Measurements from ENCODE around the gene GNAI3. TPM values are rescaled to one million over a fixed set of nuclear protein-coding genes. Genes with fewer than 3 reads are reported as not detected.

Gene GNAI3
- total RNA-seq, 1 experiment from 2014 or later: 6.8 TPM

GRCh38 chr1:109570414-109570813 is 22.0 kb downstream of the GNAI3 start:
- peak; percentile 79 for ATAC-seq
- no peaks in the 10 kb centered on the region for H3K27me3 ChIP-seq (ENCODE audit: low read length)
- H4K20me1 ChIP-seq (ENCODE audit: low read length): peaks cover 7% of the 10 kb centered on the region; the same call in 1 of the 2 replicates
- peaks cover 23% of the 10 kb centered on the region for H3K4me1 ChIP-seq (ENCODE audit: insufficient read depth, low read length)
- H3K9me3 ChIP-seq (ENCODE audit: low read length): no peaks in the 10 kb centered on the region
- peak overlapping the region; percentile 59 for H3K4me2 ChIP-seq (ENCODE audit: low read length)
- H3K9ac ChIP-seq (ENCODE audit: low read length): no peak overlapping the region
- ChIA-PET CTCF (interaction anchor here (0.6 to 0.7 kb wide), 3 partner anchors 24 to 603 kb away, joined by 3 read pairs; no protein-coding TSS in a partner anchor), POLR2A (ENCODE audit: unreplicated experiment) (interaction anchor here (0.5 to 1.0 kb wide), 3 partner anchors 22 to 37 kb away, joined by 3 to 6 read pairs (median 3); partner anchors contain the start of gene GNAI3)
- H3K79me2 ChIP-seq (ENCODE audit: low read length): peaks cover 77% of the 10 kb centered on the region
- no peaks in the 10 kb centered on the region for H3F3A ChIP-seq (ENCODE audit: low read length, unreplicated experiment)
- H3K36me3 ChIP-seq (ENCODE audit: low read depth, low read length): no peaks in the 10 kb centered on the region
- TF ChIP-seq EZH2phosphoT487 (IDR thresholded peaks at IDR 0.05; ENCODE audit: borderline replicate concordance, low read length) (no peak), EZH2 (IDR thresholded peaks at IDR 0.05; ENCODE audit: low read length, unreplicated experiment) (no peak), CTCF (conservative IDR thresholded peaks at IDR 0.05; ENCODE audit: low read depth, low read length) (no peak)
- intact Hi-C loops (cut with micrococcal nuclease): no loop called here
- peak overlapping the region; percentile 40 for H3K27ac ChIP-seq (ENCODE audit: low read length)
- H3K4me3 ChIP-seq (ENCODE audit: low read length): no peak overlapping the region
- H3K9me2 ChIP-seq (replicated peaks; ENCODE audit: low read length): no peaks in the 10 kb centered on the region
- no peak overlapping the region for H2AFZ ChIP-seq (ENCODE audit: low read length)
- DNase-seq: peak; percentile 88
- BruUV-seq (replicated peaks): no TSS peak

GRCh38 chr1:109573785-109574184 is 25.4 kb downstream of the GNAI3 start:
- POLR2A ChIA-PET (ENCODE audit: unreplicated experiment): no interaction called here
- intact Hi-C loops (cut with micrococcal nuclease): no loop called here
- no TSS peak for BruUV-seq (replicated peaks)
- H3K9me3 ChIP-seq (ENCODE audit: low read length): no peaks in the 10 kb centered on the region
- no peaks in the 10 kb centered on the region for H3F3A ChIP-seq (ENCODE audit: low read length, unreplicated experiment)
- ATAC-seq (peak; percentile 69), DNase-seq (no peak)
- H3K79me2 ChIP-seq (ENCODE audit: low read length): peaks cover 43% of the 10 kb centered on the region
- H3K36me3 ChIP-seq (ENCODE audit: low read depth, low read length): no peaks in the 10 kb centered on the region
- no peak for TF ChIP-seq EZH2phosphoT487 (IDR thresholded peaks at IDR 0.05; ENCODE audit: borderline replicate concordance, low read length)
- TF ChIP-seq CTCF (conservative IDR thresholded peaks at IDR 0.05; ENCODE audit: low read depth, low read length): no peak
- TF ChIP-seq EZH2 (IDR thresholded peaks at IDR 0.05; ENCODE audit: low read length, unreplicated experiment): no peak
- H3K4me3 ChIP-seq (ENCODE audit: low read length): no peak overlapping the region
- CTCF ChIA-PET: no interaction called here
- H3K9ac ChIP-seq (ENCODE audit: low read length): no peak overlapping the region
- peaks cover 23% of the 10 kb centered on the region for H3K4me1 ChIP-seq (ENCODE audit: insufficient read depth, low read length)
- H3K9me2 ChIP-seq (replicated peaks; ENCODE audit: low read length): no peaks in the 10 kb centered on the region
- H4K20me1 ChIP-seq (ENCODE audit: low read length): peaks cover 7% of the 10 kb centered on the region; the same call in 1 of the 2 replicates
- no peak overlapping the region for H3K4me2 ChIP-seq (ENCODE audit: low read length)
- H2AFZ ChIP-seq (ENCODE audit: low read length): no peak overlapping the region
- H3K27me3 ChIP-seq (ENCODE audit: low read length): no peaks in the 10 kb centered on the region
- no peak overlapping the region for H3K27ac ChIP-seq (ENCODE audit: low read length)

GRCh38 chr1:109578947-109579443 is 30.6 kb downstream of the GNAI3 start:
- peaks cover 22% of the 10 kb centered on the region for H3K36me3 ChIP-seq (ENCODE audit: low read depth, low read length)
- POLR2A ChIA-PET (ENCODE audit: unreplicated experiment): no interaction called here
- no TSS peak for BruUV-seq (replicated peaks)

More at GRCh38 chr1:109578947-109579443, 30.6 kb downstream of the GNAI3 start:
- Histone ChIP-seq H3K27ac (ENCODE audit: low read length) (no peak overlapping the region), H3K9me3 (ENCODE audit: low read length) (no peaks in the 10 kb centered on the region), H3K79me2 (ENCODE audit: low read length) (no peaks in the 10 kb centered on the region), H3K9ac (ENCODE audit: low read length) (no peak overlapping the region), H3K27me3 (ENCODE audit: low read length) (no peaks in the 10 kb centered on the region), H3K4me2 (ENCODE audit: low read length) (no peak overlapping the region), H3K4me1 (ENCODE audit: insufficient read depth, low read length) (no peaks in the 10 kb centered on the region), H4K20me1 (ENCODE audit: low read length) (no peaks in the 10 kb centered on the region), H3K9me2 (replicated peaks; ENCODE audit: low read length) (no peaks in the 10 kb centered on the region), H3F3A (ENCODE audit: low read length, unreplicated experiment) (no peaks in the 10 kb centered on the region), H3K4me3 (ENCODE audit: low read length) (no peak overlapping the region), H2AFZ (ENCODE audit: low read length) (no peak overlapping the region)
- ATAC-seq: no peak
- CTCF ChIA-PET: no interaction called here
- TF ChIP-seq EZH2 (IDR thresholded peaks at IDR 0.05; ENCODE audit: low read length, unreplicated experiment): no peak
- no peak for TF ChIP-seq EZH2phosphoT487 (IDR thresholded peaks at IDR 0.05; ENCODE audit: borderline replicate concordance, low read length)
- TF ChIP-seq CTCF (conservative IDR thresholded peaks at IDR 0.05; ENCODE audit: low read depth, low read length): no peak
- no peak for DNase-seq
- intact Hi-C loops (cut with micrococcal nuclease): no loop called here

Measured in PC-3 (cell line).